DOHH2 (cell line): Measurements from ENCODE around the gene CADPS.

Source experiments
- H3F3A ChIP-seq: fragments of 200-600 bp; sonication (generic), shearing (Covaris generic); 2 replicates; pipeline ENCODE4 v1.6.0; 2016; ENCODE audit warnings: antibody characterized with exemption, mild to moderate bottlenecking; ENCODE audit not compliant: control insufficient read depth, insufficient read depth
- H3K27ac ChIP-seq: fragments of 200-600 bp; sonication (generic); 2 replicates; pipeline ENCODE4 v1.5.1; 2014; ENCODE audit warnings: low read depth, mild to moderate bottlenecking, low read length, moderate library complexity
- H3K27me3 ChIP-seq: fragments of 200-600 bp; sonication (generic); 2 replicates; pipeline ENCODE4 v1.6.1; 2014; ENCODE audit warnings: mild to moderate bottlenecking, low read length, mixed read lengths; ENCODE audit not compliant: control insufficient read depth
- H3K36me3 ChIP-seq: fragments of 200-600 bp; sonication (generic); 2 replicates; pipeline ENCODE4 v1.6.1; 2014; ENCODE audit warnings: mild to moderate bottlenecking, low read length, moderate library complexity, mixed read lengths; ENCODE audit not compliant: control insufficient read depth
- H3K4me1 ChIP-seq: fragments of 200-600 bp; sonication (generic); 2 replicates; pipeline ENCODE4 v1.6.1; 2014; ENCODE audit warnings: mild to moderate bottlenecking, low read length, mixed read lengths; ENCODE audit not compliant: control insufficient read depth
- H3K4me2 ChIP-seq: fragments of 200-600 bp; sonication (generic); 2 replicates; pipeline ENCODE4 v1.6.0; 2014; ENCODE audit warnings: mild to moderate bottlenecking, low read length, moderate library complexity
- H3K4me3 ChIP-seq: fragments of 200-600 bp; sonication (generic); 2 replicates; pipeline ENCODE4 v1.5.1; 2014; ENCODE audit warnings: mild to moderate bottlenecking, low read length, mixed read lengths
- H3K79me2 ChIP-seq: fragments of 200-600 bp; sonication (generic); 2 replicates; pipeline ENCODE4 v1.6.1; 2014; ENCODE audit warnings: mild to moderate bottlenecking, low read length, mixed read lengths; ENCODE audit not compliant: control insufficient read depth
- H3K9me2 ChIP-seq: fragments of 200-600 bp; sonication (generic); replicated peaks from 2 replicates; pipeline ENCODE4 v1.6.1; 2014; ENCODE audit warnings: mild to moderate bottlenecking, low read length, mixed read lengths; ENCODE audit not compliant: control insufficient read depth
- H3K9me3 ChIP-seq: fragments of 200-600 bp; sonication (generic); 2 replicates; pipeline ENCODE4 v1.6.1; 2014; ENCODE audit warnings: antibody characterized with exemption, low read length, mixed read lengths; ENCODE audit not compliant: control insufficient read depth, insufficient read depth
- H4K20me1 ChIP-seq: fragments of 200-600 bp; sonication (generic); 2 replicates; pipeline ENCODE4 v1.6.0; 2014; ENCODE audit warnings: low read depth, mild to moderate bottlenecking, antibody characterized with exemption, low read length, moderate library complexity; ENCODE audit not compliant: control insufficient read depth, insufficient read depth
- CTCF ChIP-seq: fragments of 200-600 bp; sonication (generic); IDR thresholded peaks from one replicate; pipeline ENCODE4 v1.5.1; 2014; ENCODE audit warnings: antibody characterized with exemption, mild to moderate bottlenecking, low read depth, low read length; ENCODE audit not compliant: poor library complexity, severe bottlenecking
- EZH2phosphoT487 ChIP-seq: fragments of 200-600 bp; sonication (generic); IDR thresholded peaks from 2 replicates; pipeline ENCODE4 v1.6.1; 2017; ENCODE audit warnings: borderline replicate concordance, mild to moderate bottlenecking, antibody characterized with exemption, low read length, moderate library complexity, mixed read lengths

The CADPS gene

GRCh38 chr3:62587169-62587568, 288.0 kb downstream of the CADPS start:
- H4K20me1 ChIP-seq = no peaks in the 10 kb centered on the region
- no peaks in the 10 kb centered on the region for H3K9me3 ChIP-seq
- H3K27me3 ChIP-seq = no peaks in the 10 kb centered on the region
- H3K4me2 ChIP-seq = no peak overlapping the region
- peaks cover 56% of the 10 kb centered on the region for H3K36me3 ChIP-seq
- no peak overlapping the region for H3K4me3 ChIP-seq
- no peaks in the 10 kb centered on the region for H3F3A ChIP-seq
- no peak overlapping the region for H3K27ac ChIP-seq
- H3K79me2 ChIP-seq = no peaks in the 10 kb centered on the region
- no peak for TF ChIP-seq EZH2phosphoT487
- TF ChIP-seq CTCF = no peak
- H3K9me2 ChIP-seq = no peaks in the 10 kb centered on the region
- H3K4me1 ChIP-seq = no peaks in the 10 kb centered on the region

GRCh38 chr3:62586356-62586755, 288.9 kb downstream of the CADPS start:
- no peak overlapping the region for H3K27ac ChIP-seq

GRCh38 chr3:62585861-62586260, 289.4 kb downstream of the CADPS start:
- Histone ChIP-seq H3K27ac (no peak overlapping the region), H3K27me3 (no peaks in the 10 kb centered on the region), H3K4me2 (no peak overlapping the region), H3K36me3 (peaks cover 54% of the 10 kb centered on the region), H3F3A (no peaks in the 10 kb centered on the region), H3K9me3 (no peaks in the 10 kb centered on the region; the same call in 1 of the 2 replicates), H3K79me2 (no peaks in the 10 kb centered on the region), H3K4me1 (no peaks in the 10 kb centered on the region), H3K9me2 (no peaks in the 10 kb centered on the region), H3K4me3 (no peak overlapping the region), H4K20me1 (no peaks in the 10 kb centered on the region)
- TF ChIP-seq EZH2phosphoT487 (no peak), CTCF (no peak)

More at GRCh38 chr3:62586356-62586755, 288.9 kb downstream of the CADPS start:
- TF ChIP-seq CTCF (no peak), EZH2phosphoT487 (no peak)
- Histone ChIP-seq H3K27me3 (no peaks in the 10 kb centered on the region), H4K20me1 (no peaks in the 10 kb centered on the region), H3K4me2 (no peak overlapping the region), H3K36me3 (peaks cover 57% of the 10 kb centered on the region), H3K79me2 (no peaks in the 10 kb centered on the region), H3K9me3 (no peaks in the 10 kb centered on the region; the same call in 1 of the 2 replicates), H3K4me1 (no peaks in the 10 kb centered on the region), H3K4me3 (no peak overlapping the region), H3F3A (no peaks in the 10 kb centered on the region), H3K9me2 (no peaks in the 10 kb centered on the region)
